HG03039 (cell line): ENCODE measurements around the gene SWI5.
"Not testable (repeated sequence)": the region's sequence is repeated elsewhere in the genome, so short reads cannot be mapped to it uniquely, and the experiment has no call there.

ENCODE experiments used
- ATAC-seq: cut with Tn5 transposase; IDR thresholded peaks from one replicate; pipeline ENCODE4 v1.9.1; 2021; ENCODE audit warnings: mild to moderate bottlenecking, moderate library complexity; ENCODE audit not compliant: unreplicated experiment

The SWI5 gene

GRCh38 chr9:128276574-128277270, 646 bp downstream of the SWI5 start:
- ATAC-seq: no peak

GRCh38 chr9:128279088-128280073, 3.3 kb downstream of the SWI5 start:
- not testable (repeated sequence) for ATAC-seq

GRCh38 chr9:128280084-128280622, 4.1 kb downstream of the SWI5 start:
- ATAC-seq: no peak

- ATAC-seq: no peak
Observed at GRCh38 chr9:128282500-128282899, 6.4 kb downstream of the SWI5 start.

DNA sequence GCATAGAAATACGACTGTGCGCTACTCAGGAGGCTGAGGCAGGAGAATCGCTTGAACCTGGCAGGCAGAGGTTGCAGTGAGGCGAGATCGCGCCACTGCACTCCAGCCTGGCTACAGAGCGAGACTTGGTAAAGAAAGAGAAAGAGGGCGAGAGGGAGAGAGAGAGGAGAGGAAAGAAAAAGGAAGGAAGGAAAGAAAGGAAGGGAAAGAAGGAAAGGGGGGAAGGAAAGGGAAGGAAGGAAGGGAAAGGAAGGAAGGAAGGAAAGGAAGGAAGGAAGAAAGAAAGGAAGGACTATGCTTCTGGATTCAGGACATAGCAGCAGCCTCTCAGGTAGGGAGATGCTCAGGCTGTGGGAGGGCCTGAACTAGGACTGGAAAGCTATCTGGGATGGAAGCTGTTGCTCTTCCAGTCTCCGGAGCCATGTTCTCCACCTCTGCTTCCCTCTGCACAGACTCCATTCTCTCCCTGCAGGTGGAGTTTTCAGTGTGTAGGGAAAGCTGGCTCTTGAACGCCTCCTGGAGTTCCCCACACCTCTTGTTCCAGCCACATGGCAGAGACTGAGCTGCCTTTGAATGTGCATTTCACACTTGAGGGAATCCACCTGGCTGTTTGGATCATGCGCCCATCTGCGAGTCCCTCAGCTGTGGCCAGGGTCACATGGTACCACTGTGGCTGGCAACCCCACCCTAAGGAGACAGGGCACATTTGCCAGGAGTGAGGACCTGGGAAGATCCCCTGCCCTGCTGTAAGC, 9.1 kb downstream of the SWI5 start:
- ATAC-seq: no peak

DNA sequence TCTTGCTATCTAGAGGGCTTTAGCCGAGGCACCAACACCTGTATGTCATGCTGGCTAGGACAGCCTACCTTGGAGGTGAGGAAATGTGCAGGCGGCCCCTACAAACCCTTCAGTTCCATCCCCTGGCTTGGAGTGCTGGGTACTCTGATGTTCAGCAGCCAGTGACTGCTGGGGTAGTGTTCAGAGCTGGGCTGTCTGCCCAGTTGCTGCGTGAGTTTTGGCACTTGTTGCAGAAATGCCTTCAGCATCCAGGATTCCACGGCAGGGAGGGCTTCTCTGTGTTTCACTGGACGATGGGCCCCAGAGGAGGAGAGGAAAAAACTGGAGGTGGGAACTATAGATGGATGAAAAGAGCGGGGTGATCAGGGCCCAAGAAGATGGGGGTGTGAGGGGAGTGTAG, 10.4 kb downstream of the SWI5 start:
- no peak for ATAC-seq

DNA sequence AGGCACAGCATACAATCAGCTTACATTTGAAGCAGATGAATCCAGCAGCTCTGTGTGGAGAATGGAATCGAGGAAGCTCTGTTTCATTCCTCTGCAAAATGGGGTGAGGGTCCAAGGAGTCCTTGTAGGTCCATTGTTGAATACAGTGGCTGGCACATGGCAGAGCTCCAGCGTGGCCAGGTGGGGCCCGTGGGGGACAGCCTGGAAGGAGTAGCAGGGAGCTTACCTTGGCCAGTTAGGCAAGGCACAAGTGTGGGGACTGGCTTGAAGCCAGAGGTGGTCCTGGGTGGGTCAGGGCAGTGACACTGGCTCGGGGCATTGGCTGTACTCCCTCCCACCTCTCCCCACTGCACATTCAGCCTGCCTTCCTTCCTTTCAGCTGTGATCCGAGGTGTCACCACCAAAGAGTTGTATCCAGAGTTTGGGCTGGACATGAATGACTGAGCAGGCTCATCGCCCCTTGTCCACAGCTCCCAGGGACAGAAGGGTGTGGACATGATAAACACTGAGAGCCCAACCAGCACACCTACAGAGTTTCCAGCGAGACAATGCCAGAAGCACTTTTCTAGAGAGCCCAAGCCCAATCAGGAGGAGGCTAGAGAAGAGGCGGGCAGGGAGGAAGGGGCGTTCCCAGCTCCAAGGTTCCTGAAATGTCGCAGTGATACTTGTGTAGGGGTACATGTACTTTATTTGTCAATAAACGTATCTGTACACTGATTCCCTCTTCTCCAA, 12.4 kb downstream of the SWI5 start:
- no peak for ATAC-seq

DNA sequence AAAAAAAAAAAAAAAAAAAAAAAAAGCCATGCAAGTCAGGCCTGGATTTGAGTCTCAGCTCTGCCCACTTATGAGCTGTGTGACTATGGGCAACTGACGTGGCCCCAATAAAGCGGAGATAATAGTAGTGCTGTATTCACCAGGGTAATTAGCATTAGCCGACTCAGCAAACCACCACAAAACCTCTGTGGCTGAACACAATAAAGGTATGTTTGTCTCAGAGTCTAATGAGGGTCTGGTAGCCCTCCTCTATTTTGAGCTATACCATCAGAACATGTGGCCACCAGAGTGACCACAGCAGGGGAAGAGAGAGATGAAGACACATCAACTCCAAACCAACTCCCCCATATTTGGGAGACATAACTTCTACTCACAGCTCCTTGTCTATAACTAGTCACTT, 15.9 kb downstream of the SWI5 start:
- ATAC-seq: no peak

DNA sequence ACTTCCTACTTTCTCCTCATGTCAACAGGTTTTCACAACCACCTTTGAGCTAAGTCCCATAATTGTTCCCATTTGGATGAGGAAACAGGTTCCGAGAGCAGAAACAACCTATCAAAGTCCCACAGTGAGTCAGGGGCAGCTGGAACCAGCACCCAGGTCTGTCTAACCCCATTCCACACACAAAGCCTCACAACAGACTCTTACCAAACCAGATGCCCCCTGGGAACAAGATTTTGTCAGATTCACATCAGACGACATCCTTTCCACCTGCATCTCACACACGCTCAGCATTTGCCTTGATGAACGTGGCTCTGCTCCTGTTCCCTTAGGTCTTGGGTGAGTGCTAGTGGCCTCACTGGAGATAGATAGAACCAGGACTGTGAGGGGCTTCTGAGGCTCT, 17.0 kb downstream of the SWI5 start:
- no peak for ATAC-seq

DNA sequence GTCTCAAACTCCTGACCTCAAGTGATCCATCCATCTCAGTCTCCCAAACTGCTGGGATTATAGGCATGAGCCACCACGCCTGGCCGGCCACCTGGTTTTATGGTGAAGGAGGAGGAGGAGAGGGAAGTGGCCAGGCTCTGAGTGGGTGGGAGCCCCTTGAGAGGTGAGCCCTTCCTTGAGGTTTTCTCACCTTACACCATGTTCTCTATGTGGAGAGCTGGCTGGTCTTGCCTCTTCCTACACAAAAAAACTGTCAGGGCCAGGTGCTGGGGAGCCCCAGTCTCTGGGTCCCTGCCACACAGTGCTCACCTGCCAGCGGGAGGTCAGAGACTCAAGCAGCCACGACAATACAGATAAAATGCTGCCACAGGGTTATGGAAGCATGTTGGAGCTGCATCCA, 18.1 kb downstream of the SWI5 start:
- no peak for ATAC-seq

GRCh38 chr9:128296340-128297220, 20.5 kb downstream of the SWI5 start:
- no peak for ATAC-seq

DNA sequence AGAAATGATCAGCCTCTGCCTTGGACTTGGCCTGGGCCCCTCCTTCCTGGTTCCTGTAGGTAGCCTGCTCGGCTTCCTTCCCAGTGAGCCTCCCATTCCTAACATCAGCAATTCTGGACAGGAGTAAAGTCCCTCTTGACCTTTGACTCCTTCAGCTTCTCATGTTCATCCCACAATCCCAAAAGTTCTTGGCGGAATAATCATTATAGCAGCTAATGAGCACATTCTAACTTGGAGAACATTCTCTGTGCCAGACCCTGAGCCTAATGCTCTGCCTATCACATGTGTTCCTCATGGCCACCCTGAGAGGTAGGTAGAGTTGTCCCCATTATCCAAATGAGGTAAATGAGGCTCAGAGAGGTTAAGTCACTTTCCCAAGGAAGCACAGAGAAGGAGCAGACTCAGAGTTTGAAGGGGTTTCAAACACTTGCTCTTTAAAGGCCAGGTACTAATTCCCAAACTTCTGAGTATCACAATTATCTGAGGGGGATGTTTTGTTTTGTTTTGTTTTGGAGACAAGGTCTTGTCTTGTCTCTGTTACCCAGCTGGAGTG, 21.2 kb downstream of the SWI5 start:
- ATAC-seq: no peak

GRCh38 chr9:128298535-128299482, 22.7 kb downstream of the SWI5 start:
- ATAC-seq: no peak

- ATAC-seq: no peak
Observed at GRCh38 chr9:128304136-128304970, 28.3 kb downstream of the SWI5 start.

DNA sequence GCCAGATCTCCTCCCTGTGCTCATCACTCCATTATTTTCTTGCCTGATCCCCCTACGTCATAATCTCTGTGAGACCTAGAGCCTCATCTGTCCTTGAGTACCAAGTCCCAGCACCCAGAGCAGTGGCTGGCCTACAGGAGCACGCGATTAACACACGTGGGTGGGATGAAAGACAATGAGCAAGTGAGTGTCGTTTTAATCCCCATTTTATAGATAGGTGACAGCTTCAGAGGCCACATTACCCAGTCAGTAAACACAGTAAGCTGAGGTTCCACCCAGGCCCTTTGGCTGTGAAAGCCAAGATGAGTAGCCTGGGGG, 28.9 kb downstream of the SWI5 start:
- no peak for ATAC-seq

GRCh38 chr9:128309551-128309950, 33.5 kb downstream of the SWI5 start:
- ATAC-seq: no peak

- ATAC-seq: no peak
Observed at GRCh38 chr9:128310461-128310860, 34.4 kb downstream of the SWI5 start.
